Neural cell (in vitro differentiated cells): ENCODE results near the gene LUM.

Experiments used
- EP300 ChIP-seq: fragments of 450-650 bp; conservative IDR thresholded peaks from 2 replicates; pipeline ENCODE4 v1.6.1; 2014; ENCODE audit warnings: antibody characterized with exemption, mild to moderate bottlenecking, moderate library complexity; ENCODE audit not compliant: poor library complexity, severe bottlenecking
- EZH2 ChIP-seq: fragments of 200-600, 300-800 bp; shearing (Covaris generic), sonication (generic); IDR thresholded peaks from 2 replicates; pipeline ENCODE4 v1.6.1; 2014; ENCODE audit warnings: antibody characterized with exemption, low read length, borderline replicate concordance, mild to moderate bottlenecking; ENCODE audit not compliant: insufficient read depth, poor library complexity, severe bottlenecking
- MXI1 ChIP-seq: fragments of 450-650 bp; conservative IDR thresholded peaks from 2 replicates; pipeline ENCODE4 v1.6.1; 2014; ENCODE audit warnings: antibody characterized with exemption, mild to moderate bottlenecking; ENCODE audit not compliant: poor library complexity, severe bottlenecking
- POLR2AphosphoS5 ChIP-seq: IDR thresholded peaks from 2 replicates; pipeline ENCODE4 v1.6.1; 2012
- RAD21 ChIP-seq: fragments of 450-650 bp; conservative IDR thresholded peaks from 2 replicates; pipeline ENCODE4 v1.6.1; 2014; ENCODE audit warnings: antibody characterized with exemption, mild to moderate bottlenecking, moderate library complexity
- TF ChIP-seq, protein P1 (sequence below): fragments of 450-650 bp; IDR thresholded peaks from 2 replicates; pipeline ENCODE4 v1.5.1; 2014; ENCODE audit warnings: antibody characterized with exemption, mild to moderate bottlenecking, moderate library complexity; ENCODE audit not compliant: poor library complexity, severe bottlenecking
- TF ChIP-seq, protein P2 (sequence below): IDR thresholded peaks from 2 replicates; pipeline ENCODE4 v1.6.1; 2012; ENCODE audit warnings: borderline replicate concordance

- TF ChIP-seq, protein P1, sequence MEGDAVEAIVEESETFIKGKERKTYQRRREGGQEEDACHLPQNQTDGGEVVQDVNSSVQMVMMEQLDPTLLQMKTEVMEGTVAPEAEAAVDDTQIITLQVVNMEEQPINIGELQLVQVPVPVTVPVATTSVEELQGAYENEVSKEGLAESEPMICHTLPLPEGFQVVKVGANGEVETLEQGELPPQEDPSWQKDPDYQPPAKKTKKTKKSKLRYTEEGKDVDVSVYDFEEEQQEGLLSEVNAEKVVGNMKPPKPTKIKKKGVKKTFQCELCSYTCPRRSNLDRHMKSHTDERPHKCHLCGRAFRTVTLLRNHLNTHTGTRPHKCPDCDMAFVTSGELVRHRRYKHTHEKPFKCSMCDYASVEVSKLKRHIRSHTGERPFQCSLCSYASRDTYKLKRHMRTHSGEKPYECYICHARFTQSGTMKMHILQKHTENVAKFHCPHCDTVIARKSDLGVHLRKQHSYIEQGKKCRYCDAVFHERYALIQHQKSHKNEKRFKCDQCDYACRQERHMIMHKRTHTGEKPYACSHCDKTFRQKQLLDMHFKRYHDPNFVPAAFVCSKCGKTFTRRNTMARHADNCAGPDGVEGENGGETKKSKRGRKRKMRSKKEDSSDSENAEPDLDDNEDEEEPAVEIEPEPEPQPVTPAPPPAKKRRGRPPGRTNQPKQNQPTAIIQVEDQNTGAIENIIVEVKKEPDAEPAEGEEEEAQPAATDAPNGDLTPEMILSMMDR, result no peak
- TF ChIP-seq POLR2AphosphoS5 (no peak), EZH2 (no peak), EP300 (no peak), RAD21 (no peak), MXI1 (no peak)
- TF ChIP-seq, protein P2, sequence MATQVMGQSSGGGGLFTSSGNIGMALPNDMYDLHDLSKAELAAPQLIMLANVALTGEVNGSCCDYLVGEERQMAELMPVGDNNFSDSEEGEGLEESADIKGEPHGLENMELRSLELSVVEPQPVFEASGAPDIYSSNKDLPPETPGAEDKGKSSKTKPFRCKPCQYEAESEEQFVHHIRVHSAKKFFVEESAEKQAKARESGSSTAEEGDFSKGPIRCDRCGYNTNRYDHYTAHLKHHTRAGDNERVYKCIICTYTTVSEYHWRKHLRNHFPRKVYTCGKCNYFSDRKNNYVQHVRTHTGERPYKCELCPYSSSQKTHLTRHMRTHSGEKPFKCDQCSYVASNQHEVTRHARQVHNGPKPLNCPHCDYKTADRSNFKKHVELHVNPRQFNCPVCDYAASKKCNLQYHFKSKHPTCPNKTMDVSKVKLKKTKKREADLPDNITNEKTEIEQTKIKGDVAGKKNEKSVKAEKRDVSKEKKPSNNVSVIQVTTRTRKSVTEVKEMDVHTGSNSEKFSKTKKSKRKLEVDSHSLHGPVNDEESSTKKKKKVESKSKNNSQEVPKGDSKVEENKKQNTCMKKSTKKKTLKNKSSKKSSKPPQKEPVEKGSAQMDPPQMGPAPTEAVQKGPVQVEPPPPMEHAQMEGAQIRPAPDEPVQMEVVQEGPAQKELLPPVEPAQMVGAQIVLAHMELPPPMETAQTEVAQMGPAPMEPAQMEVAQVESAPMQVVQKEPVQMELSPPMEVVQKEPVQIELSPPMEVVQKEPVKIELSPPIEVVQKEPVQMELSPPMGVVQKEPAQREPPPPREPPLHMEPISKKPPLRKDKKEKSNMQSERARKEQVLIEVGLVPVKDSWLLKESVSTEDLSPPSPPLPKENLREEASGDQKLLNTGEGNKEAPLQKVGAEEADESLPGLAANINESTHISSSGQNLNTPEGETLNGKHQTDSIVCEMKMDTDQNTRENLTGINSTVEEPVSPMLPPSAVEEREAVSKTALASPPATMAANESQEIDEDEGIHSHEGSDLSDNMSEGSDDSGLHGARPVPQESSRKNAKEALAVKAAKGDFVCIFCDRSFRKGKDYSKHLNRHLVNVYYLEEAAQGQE, result no peak
Observed at GRCh38 chr12:91098941-91099340, 12.4 kb downstream of the LUM start.
